ENCODE results near the gene LMAN1L. TPM values are rescaled to one million over a fixed set of nuclear protein-coding genes. Genes with fewer than 3 reads are reported as not detected.

The LMAN1L gene
- total RNA-seq, 4 donors from 2014 or later, result not detected

DNA sequence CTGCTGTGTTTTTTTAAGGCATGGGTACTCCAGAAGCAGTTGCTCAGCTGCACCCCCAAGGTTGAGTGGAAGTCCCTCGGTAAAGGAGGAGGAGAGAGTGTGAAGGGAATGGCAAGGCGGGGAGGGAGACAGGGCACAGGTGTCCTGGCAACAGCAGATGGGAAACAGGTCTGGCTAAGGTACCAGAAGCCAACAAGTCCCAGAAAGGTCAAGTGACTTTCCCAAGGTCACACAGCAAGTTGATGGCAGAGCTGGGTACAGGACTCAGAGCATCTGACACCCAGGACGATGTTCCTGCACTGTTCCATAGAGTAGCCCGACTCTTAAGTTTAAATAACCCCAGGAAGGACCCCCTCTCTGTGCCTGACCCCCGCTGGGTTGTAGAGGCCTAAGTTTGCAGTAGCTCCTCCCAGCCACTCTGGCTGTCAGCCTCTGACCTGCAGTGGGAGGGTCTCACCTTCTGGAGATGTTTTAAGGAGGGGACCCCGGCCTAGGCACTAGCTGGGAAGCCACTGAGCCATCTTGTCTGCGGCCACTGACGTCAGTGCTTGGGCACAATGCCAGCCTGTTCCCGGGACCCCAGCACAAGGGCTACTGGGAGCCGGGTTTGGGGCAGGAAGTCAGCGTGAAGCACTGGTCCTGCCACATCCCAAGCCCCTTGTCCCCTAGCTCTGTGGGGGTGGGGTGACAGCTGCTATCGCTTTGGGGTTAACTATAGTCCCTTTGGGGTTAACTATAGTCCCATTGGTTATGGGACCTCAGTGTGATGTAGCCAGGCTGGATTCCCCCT lies 20.2 kb upstream of the LMAN1L start:
- in situ Hi-C loops (cut with MboI; ENCODE audit: low sequenced_read_pairs in 4 of 4), result no loop called here
- Histone ChIP-seq H3K36me3 (no peaks in the 10 kb centered on the region), H3K27ac (no peak overlapping the region), H3K9me3 (no peaks in the 10 kb centered on the region), H3K27me3 (no peaks in the 10 kb centered on the region), H3K4me3 (no peak overlapping the region), H3K4me1 (peaks cover 32 to 42% of the 10 kb centered on the region in 2 donors)
- no peak for DNase-seq
- intact Hi-C loops (cut with DNase I; ENCODE audit: low total_unique reads), result no loop called here
- ATAC-seq, result no peak
- TF ChIP-seq, protein P1, sequence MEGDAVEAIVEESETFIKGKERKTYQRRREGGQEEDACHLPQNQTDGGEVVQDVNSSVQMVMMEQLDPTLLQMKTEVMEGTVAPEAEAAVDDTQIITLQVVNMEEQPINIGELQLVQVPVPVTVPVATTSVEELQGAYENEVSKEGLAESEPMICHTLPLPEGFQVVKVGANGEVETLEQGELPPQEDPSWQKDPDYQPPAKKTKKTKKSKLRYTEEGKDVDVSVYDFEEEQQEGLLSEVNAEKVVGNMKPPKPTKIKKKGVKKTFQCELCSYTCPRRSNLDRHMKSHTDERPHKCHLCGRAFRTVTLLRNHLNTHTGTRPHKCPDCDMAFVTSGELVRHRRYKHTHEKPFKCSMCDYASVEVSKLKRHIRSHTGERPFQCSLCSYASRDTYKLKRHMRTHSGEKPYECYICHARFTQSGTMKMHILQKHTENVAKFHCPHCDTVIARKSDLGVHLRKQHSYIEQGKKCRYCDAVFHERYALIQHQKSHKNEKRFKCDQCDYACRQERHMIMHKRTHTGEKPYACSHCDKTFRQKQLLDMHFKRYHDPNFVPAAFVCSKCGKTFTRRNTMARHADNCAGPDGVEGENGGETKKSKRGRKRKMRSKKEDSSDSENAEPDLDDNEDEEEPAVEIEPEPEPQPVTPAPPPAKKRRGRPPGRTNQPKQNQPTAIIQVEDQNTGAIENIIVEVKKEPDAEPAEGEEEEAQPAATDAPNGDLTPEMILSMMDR (IDR thresholded peaks at IDR 0.05 in 4 of 5, conservative IDR thresholded peaks at IDR 0.05 in 1 of 5), result no peak
- no peak for TF ChIP-seq POLR2A (IDR thresholded peaks at IDR 0.05)

DNA sequence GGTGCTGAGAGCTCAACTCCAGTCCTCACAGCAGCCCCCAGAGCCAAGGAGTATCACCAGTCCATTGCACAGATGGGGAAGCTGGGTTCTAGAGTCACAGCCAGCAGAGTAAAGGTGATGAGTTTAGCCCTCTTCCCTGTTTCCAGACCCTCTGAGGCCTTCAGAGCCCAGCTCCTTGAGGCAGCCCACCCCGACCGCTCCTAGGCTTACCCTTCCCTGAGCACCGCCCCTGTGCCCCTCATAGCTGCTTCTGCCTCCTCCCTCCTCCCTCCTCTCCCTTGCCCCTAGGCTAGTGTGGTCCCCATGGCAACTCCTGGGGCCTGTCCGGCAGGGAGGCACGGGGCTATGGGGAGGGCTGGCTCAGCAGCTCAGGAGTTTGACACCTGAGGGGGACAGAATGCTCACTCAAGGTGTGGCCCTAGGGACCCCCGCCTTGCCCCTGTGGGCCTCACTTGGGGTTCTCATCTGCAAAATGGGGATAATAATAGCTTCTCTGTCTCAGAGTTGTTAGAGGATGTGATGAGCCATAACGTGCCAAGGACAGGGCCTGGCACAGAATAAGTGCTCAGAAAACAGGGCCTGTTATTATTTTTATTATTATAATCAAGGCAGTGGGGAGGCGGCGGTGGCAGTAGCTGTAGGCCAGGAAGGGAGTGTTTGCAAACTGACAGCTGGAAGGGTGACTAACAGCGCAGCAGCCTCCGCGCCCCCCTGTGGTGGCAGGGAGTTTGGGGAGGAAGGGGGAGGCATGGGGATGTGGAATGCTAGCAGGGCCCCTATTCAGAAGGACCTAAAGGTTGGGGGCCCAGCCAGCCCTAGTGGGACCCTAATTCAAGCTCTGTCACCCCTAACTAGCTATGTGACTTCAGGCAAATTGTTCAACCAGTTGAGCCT lies 19.3 kb upstream of the LMAN1L start:
- Histone ChIP-seq H3K27me3 (no peaks in the 10 kb centered on the region), H3K27ac (no peak overlapping the region), H3K4me3 (no peak overlapping the region), H3K4me1 (peaks cover 34 to 41% of the 10 kb centered on the region in 2 donors), H3K36me3 (no peaks in the 10 kb centered on the region), H3K9me3 (no peaks in the 10 kb centered on the region)
- intact Hi-C loops (cut with DNase I; ENCODE audit: low total_unique reads) (no loop called here), in situ Hi-C loops (cut with MboI; ENCODE audit: low sequenced_read_pairs in 4 of 4) (no loop called here)
- DNase-seq, result no peak
- TF ChIP-seq POLR2A (IDR thresholded peaks at IDR 0.05), result no peak
- TF ChIP-seq, protein P1 (IDR thresholded peaks at IDR 0.05 in 4 of 5, conservative IDR thresholded peaks at IDR 0.05 in 1 of 5), result no peak
- no peak for ATAC-seq

DNA sequence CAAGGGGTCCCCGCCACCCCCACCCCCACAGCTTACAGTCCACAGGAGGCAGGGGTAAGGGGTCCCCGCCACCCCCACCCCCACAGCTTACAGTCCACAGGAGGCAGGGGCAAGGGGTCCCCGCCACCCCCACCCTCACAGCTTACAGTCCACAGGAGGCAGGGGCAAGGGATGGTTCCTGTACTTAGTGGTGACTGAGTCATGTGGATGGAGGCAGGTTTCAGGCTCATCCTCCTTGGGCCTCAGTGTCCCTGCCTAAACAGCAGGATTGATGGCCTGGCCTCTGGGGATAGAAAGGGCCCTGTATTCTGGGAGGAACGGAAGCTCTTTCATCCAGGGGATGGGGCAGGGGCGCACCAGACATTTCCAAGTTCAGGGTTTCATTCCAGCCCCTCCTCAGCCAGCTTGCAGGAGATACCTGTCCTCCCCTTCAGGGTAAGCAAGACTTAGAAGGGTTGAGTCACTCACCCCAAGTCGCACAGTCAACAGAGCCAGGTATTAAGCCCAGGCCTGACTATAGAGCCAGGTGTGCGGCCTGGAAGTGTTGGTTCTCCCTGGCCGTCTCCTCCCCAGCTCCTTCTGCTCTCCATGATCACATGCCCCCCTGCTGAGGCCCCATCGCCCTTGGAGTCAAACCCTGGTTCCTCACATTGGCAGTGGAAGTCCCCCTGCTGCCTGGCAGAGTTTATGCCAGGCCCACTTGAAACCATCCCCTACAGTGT lies 18.2 kb upstream of the LMAN1L start:
- no peaks in the 10 kb centered on the region for H3K9me3 ChIP-seq
- no peaks in the 10 kb centered on the region for H3K27me3 ChIP-seq
- ATAC-seq (no peak), DNase-seq (no peak)
- H3K4me3 ChIP-seq, result no peak overlapping the region
- TF ChIP-seq, protein P1 (IDR thresholded peaks at IDR 0.05 in 4 of 5, conservative IDR thresholded peaks at IDR 0.05 in 1 of 5), result no peak
- no peak for TF ChIP-seq POLR2A (IDR thresholded peaks at IDR 0.05)
- intact Hi-C loops (cut with DNase I; ENCODE audit: low total_unique reads) (no loop called here), in situ Hi-C loops (cut with MboI; ENCODE audit: low sequenced_read_pairs in 4 of 4) (no loop called here)
- H3K4me1 ChIP-seq, result peaks cover 32 to 40% of the 10 kb centered on the region in 2 donors
- H3K36me3 ChIP-seq, result no peaks in the 10 kb centered on the region
- H3K27ac ChIP-seq, result no peak overlapping the region

DNA sequence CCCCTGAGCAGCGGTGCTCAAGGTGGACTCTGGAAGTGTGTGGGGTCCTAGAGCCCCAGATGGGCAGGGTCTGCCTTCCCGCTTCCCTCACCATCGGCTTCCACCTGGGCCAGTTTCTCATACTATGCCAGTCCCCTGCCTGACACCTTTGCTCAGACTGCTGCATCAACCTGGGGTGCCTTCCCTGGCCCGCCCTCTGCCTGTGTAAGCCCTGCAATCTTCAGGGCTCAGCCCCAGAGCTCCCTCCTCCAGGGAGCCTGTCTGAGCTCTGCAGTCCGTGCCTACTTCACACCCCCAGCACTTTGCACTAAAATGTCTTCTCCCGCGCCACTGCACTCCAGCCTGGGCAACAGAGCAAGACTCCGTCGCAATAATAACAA lies 17.7 kb upstream of the LMAN1L start:
- intact Hi-C loops (cut with DNase I; ENCODE audit: low total_unique reads) (no loop called here), in situ Hi-C loops (cut with MboI; ENCODE audit: low sequenced_read_pairs in 4 of 4) (no loop called here)
- peaks cover 31 to 40% of the 10 kb centered on the region in 2 donors for H3K4me1 ChIP-seq
- no peak for ATAC-seq
- H3K9me3 ChIP-seq, result no peaks in the 10 kb centered on the region
- H3K27me3 ChIP-seq, result no peaks in the 10 kb centered on the region
- H3K36me3 ChIP-seq, result no peaks in the 10 kb centered on the region
- H3K4me3 ChIP-seq, result no peak overlapping the region
- H3K27ac ChIP-seq, result no peak overlapping the region
- DNase-seq, result no peak
- TF ChIP-seq, protein P1 (IDR thresholded peaks at IDR 0.05 in 4 of 5, conservative IDR thresholded peaks at IDR 0.05 in 1 of 5), result no peak
- no peak for TF ChIP-seq POLR2A (IDR thresholded peaks at IDR 0.05)
